GM12875 (cell line): ENCODE data around the gene ABHD17C.

ENCODE experiments used
- H3K4me3 ChIP-seq: one replicate; pipeline ENCODE4 v1.5.1; 2011; ENCODE audit warnings: low read depth, low read length, control low read depth
- CTCF ChIP-seq: IDR thresholded peaks from 2 replicates; pipeline ENCODE4 v1.5.1; 2011; ENCODE audit warnings: low read depth, mild to moderate bottlenecking, control low read depth, inconsistent platforms, low read length, moderate library complexity, borderline replicate concordance; ENCODE audit not compliant: insufficient read depth

Gene ABHD17C

GRCh38 chr15:80697075-80697685 is 2.1 kb downstream of the ABHD17C start:
- TF ChIP-seq CTCF: no peak
- no peak overlapping the region for H3K4me3 ChIP-seq

- H3K4me3 ChIP-seq: no peak overlapping the region
- no peak for TF ChIP-seq CTCF
These were observed 3.6 kb downstream of the ABHD17C start for GRCh38 chr15:80698676-80699075.

- no peak overlapping the region for H3K4me3 ChIP-seq
- TF ChIP-seq CTCF: no peak
These were observed 4.9 kb downstream of the ABHD17C start for GRCh38 chr15:80699981-80700380.

DNA sequence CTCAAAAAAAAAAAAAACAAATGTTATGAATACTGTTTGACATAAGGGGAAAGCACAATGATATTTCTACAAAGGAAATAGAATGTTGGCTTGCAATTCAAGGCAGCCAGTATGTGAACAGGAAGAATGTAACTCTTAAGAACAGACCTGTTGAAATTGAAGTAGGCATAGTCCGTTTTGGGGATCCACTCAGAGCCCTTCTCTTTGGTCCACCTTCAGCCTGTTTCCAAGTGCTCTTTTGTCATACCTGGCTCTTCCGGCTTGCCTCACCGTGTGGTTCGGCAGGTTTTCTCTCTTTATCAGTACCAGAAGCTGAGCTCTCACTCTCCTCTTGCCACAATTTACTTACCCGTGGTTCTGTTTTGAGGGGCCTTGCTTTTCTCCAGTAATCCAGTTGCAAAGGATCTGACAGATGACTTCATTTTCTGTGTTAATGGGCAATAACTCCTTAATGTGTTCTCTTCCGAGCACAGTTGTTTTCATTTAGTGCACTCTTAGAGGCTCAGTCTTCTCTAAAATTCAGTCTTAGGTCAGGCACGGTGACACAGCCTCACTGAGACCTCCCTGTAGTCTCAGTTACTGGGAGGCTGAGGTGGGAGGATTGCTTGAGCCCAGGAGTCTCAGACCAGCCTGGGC is 6.7 kb downstream of the ABHD17C start:
- TF ChIP-seq CTCF: no peak
- H3K4me3 ChIP-seq: no peak overlapping the region

DNA sequence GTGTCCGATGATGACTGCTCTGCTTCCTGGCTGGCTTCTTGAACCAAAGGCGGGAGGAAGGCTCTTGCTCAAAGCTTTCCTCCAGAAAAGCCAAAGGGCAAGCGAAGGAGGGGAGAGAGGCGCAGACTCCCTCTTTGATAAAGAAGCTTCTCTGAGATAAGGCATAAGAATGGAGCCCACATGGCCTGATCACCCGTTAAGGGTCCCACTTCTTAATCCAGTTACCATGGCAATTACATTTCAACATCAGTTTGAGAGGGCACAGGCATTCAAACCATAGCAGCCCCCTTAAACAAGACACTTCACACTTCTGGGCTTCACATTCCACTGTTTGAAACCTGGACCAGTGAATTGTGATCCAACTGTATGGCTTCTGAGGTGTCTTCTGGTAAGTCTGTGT is 8.0 kb downstream of the ABHD17C start:
- no peak overlapping the region for H3K4me3 ChIP-seq
- TF ChIP-seq CTCF: no peak

GRCh38 chr15:80703965-80704364 is 8.9 kb downstream of the ABHD17C start:
- H3K4me3 ChIP-seq: no peak overlapping the region
- no peak for TF ChIP-seq CTCF

GRCh38 chr15:80706161-80706560 is 11.1 kb downstream of the ABHD17C start:
- TF ChIP-seq CTCF: no peak
- no peak overlapping the region for H3K4me3 ChIP-seq
